GM21423 (cell line): Measurements from ENCODE around the gene HIRIP3.

Source experiments
- ATAC-seq: cut with Tn5 transposase; IDR thresholded peaks from one replicate; pipeline ENCODE4 v1.9.1; 2021; ENCODE audit warnings: mild to moderate bottlenecking, moderate library complexity; ENCODE audit not compliant: unreplicated experiment

HIRIP3 gene

GRCh38 chr16:29999605-30000004 is 4.2 kb upstream of the HIRIP3 start:
- no peak for ATAC-seq

GRCh38 chr16:29996766-29997250 is 1.4 kb upstream of the HIRIP3 start:
- ATAC-seq, result no peak

DNA sequence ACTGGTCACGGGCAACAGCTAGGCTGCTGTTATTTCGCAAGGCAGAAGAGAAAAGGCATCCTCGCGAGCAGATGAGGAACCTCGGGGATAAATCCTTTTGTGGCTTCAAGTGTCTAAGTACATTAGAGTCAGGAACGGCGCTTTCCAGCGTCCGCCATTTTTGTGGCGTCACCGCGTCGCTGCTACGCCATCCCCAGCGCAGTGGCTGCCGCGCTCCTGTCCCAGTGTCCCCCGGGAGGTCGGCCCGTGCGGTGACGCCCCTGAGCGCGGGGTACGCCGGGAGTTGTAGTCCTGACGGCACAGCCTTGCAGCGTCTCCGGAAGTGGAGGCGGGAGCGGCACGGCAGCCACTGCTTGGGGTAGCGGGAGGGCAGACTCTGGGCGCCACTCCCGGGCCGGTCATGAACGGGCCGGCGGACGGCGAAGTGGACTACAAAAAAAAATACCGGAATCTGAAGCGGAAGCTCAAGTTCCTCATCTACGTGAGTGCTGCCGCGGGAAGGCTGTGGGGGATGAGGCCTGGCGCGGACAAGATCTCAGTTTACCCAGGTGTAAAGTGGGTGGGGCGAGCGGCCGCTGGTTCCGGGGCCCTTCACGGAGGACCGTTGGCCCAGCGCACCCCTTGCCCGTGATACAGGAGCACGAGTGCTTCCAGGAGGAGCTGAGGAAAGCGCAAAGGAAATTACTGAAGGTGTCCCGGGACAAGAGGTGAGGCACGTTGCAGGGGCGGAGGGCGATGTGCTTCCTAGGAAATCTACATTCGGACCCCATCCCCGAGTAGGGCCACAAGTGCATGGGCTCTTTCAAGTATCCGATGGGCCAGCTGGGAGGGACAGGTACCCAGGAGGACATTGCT is 721 bp upstream of the HIRIP3 start, which contains the start of gene INO80E:
INO80E (plus strand) TSS at position 331 of the 855 bp plus-strand sequence; CDS start at position 401, 70 bp downstream.
- ATAC-seq, result peak; percentile 88

DNA sequence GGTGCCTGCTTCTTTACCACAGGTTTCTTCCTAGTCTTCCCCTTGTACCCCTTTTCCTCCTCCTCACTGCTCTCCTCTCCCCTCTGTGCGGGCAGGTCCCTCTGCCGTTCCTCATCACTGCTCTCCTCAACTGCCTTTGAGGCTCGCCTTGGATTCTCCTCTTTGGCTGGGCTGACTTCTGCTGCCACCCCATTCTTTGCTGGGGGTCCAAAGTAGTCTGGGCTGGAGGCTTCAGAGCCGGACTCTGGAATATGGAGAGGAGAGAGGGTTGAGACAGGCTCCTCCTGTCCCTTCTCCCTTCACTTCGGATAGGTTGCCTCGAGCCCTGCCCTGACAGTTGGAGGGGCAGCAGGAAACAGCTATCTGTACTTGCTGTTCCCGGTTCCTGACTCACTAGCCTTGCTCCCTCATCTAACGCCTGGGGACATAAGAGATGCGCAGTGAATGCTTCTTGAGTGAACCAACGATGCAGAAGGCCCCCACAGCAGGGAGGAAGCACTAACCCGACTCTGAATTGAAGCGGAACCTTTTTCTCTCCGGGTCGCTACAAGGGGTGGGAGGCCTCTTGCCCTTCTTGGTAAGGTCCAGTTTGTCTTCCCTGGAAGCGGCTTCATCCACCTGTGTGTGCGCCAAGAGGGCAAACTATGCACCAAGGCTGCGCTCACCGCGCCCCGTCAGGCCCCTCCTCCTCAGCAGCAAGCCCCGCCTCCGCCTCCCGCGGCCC is 655 bp downstream of the HIRIP3 start:
- peak; percentile 38 for ATAC-seq

DNA sequence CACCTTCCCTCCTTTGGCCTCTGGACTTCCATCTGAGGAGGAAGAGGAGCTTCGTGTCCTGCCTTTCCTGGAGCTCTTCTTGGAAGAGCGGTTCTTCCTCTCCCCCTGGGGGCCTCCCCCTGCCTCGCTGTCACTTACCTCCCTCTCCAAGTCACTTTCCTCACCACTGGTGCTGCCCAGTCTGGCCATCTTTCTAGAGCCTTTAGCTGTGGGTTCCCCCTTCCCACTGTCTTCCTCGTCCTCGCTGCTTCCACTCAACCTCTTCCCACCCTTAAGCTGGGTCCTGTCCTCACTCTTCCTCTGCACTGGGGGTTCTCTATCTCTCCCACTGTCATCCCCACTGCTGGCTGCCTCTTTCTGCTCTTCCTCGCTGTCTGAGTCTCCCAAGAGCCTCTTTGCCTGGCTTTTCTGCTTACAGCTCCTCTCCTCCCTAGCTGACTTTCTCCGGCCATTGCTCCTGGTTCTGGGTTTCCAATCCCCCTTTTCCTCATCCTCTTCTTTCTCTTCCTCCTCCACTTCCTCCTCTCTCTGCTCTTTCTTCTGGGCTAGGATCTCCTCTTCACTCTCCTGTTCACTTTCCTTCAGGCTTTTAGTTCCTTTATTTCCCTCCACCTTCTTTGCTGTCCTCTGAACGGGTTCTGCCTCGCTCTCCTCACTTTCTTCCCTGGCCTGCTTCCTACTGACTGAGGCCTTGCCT is 1.4 kb downstream of the HIRIP3 start:
- ATAC-seq, result no peak

DNA sequence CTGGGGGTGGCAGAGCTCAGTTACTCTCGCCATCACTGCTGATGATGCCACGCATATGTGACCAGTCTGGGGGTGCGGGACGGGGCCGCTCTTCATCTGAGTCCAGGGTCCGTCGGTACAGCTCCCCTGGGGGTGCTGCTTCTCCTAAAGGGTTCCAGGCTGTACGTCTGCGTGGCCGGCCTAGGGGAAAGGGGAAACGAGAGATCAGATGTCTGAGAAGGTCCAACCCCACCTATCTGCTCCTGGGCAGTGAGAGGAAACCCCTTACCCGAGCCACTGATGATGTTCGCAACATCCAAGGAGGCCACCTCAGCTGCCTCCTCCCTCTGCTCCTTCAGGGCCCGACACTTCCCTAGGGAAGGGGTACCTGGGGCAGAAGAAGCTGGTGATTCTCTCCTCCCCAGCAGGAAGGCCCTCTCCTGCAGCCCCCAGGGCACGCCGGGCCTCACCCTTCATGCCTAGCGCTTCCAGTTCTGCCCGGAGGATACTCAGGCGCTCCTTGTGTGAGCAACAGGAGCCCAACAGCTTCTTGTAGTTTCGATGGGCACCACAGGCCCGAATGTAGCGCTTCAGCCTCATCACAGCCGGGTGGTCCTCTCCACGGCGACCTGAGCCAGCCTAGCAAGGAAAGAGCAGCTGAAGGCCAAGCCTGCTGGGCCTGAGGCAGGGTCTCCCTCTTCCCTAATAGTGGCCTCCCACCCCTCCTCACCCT is 2.1 kb downstream of the HIRIP3 start:
- ATAC-seq, result no peak

DNA sequence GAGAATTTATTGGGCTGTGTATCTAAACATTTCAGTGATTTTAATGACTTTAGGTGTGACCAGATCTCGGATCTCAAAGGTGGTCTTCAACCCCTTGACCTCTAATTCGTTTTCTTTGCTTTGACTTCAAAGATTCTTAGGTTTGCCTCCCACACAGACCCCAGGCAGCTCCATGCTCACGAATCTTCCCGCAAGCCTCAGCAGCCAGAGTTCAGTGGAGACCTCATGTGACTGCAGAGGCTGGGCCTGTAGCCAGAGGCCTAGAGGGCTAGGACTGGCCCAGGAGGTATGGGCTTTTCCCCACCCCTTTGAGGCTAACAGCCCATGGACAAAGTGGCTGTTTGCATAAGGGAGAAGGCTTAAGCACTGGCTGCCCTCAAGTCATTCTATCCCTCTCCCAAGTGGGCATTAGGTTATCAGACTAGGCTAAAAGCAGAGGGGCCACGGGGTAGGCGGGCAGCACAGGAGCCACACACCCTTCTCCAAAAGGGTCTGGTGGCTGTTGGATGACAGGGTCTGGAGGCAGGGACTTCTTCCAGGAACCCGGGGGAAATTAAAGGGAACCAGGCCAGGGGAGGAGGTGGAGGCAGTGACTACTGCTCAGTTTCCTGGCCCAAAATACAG is 3.0 kb downstream of the HIRIP3 start:
- no peak for ATAC-seq

GRCh38 chr16:29991571-29991904 is 3.9 kb downstream of the HIRIP3 start:
- no peak for ATAC-seq

DNA sequence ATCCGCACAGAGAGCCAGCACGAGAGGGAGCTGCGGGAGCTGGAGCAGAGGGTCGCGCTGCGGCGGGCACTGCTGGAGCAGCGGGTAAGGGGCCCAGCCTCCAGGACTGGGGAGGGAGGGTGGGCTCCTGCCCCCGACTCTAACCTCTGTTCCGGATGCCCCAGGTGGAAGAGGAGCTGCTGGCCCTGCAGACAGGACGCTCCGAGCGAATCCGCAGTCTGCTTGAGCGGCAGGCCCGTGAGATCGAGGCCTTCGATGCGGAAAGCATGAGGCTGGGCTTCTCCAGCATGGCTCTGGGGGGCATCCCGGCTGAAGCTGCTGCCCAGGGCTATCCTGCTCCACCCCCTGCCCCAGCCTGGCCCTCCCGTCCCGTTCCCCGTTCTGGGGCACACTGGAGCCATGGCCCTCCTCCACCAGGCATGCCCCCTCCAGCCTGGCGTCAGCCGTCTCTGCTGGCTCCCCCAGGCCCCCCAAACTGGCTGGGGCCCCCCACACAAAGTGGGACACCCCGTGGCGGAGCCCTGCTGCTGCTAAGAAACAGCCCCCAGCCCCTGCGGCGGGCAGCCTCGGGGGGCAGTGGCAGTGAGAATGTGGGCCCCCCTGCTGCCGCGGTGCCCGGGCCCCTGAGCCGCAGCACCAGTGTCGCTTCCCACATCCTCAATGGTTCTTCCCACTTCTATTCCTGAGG is 4.4 kb downstream of the HIRIP3 start:
- no peak for ATAC-seq

DNA sequence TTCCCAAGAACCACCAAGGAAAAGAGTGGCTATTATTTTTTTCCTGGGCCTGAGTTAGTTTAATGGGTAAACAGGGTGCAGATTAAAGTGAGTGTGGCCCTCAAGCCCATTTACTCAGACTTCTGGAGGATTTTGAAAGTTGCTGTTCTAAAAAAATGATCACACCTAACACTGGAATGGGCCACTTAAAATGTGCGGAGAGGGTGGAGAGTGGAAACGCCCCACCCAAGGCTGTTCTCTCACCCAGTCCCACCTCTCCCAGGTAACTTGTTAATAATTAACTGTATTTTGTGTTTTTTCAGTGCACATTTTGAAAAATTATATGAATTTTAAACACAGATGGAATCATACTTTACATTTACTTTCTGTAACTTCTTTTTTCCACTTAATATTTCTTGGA is 5.4 kb downstream of the HIRIP3 start:
- ATAC-seq, result no peak

DNA sequence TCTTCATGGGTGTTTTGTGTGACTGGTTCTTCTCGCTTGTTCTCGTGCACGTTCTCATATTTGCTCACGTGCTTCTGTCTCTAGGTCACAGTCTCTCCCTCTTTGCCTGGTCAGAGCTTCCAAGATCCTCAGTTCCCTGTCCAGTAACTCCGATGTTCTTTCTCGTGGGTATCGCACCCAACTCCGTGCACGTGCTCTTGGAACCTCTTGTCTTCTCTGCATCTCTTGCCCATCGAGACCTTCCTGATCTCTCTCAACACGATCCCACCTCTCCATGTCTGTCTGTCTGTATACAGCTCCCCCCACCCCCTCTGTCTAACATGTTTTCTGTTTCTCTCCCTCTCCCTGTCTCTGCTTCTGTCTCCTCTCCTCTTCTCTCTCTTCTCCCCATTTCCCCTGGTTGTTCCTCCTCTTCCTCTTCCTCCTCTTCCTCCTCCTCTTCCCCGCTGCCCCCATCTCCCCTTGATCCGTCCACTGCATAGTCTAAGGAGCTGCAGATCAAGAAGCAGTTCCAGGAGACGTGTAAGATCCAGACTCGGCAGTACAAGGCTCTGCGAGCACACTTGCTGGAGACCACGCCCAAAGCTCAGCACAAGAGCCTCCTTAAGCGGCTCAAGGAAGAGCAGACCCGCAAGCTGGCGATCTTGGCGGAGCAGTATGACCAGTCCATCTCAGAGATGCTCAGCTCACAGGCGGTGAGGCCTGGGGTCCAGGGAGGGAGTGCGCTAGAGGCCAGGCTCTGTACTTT is 6.1 kb downstream of the HIRIP3 start:
- no peak for ATAC-seq

DNA sequence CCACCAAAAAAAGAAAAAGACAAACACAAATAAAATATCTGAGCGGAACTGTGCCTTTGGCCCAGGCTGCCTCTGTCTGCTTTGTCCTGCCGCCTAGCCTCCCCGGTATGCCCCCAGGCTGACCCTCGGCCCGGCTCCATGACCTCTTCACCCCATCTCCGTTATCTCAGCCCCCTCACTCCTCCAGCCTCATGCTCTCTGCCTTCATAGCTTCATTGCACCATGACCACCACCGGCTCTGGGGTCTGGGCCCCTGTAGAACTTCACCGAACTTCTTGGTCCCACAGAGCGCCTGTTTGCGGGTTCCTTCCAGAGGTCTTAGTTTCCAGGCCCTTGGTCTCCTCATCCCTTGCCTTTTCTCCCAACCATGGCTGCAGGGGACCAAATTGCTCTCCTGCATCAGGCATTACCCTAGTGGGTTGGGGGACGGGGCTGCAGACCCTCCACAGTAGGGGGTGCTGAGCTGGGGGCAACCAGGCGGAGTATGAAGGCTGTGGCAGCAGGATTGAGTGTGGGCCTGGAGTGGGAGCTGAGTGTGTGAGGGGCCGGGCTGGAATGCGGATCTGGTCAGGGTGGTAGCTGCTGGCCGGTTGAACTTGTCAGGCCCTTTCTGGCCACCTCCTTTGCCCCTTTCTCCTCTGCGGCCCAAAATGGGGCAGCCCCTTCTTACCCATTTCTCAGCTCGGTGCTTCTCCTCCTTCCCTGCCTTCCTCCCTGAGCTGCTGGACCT is 6.9 kb downstream of the HIRIP3 start:
- ATAC-seq, result no peak

DNA sequence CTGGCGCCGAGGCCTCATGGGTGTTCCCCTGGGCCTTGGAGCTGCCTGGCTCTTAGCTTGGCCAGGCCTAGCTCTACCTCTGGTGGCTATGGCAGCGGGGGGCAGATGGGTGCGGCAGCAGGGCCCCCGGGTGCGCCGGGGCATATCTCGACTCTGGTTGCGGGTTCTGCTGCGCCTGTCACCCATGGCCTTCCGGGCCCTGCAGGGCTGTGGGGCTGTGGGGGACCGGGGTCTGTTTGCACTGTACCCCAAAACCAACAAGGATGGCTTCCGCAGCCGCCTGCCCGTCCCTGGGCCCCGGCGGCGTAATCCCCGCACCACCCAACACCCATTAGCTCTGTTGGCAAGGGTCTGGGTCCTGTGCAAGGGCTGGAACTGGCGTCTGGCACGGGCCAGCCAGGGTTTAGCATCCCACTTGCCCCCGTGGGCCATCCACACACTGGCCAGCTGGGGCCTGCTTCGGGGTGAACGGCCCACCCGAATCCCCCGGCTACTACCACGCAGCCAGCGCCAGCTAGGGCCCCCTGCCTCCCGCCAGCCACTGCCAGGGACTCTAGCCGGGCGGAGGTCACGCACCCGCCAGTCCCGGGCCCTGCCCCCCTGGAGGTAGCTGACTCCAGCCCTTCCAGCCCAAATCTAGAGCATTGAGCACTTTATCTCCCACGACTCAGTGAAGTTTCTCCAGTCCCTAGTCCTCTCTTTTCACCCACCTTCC is 7.9 kb downstream of the HIRIP3 start:
- no peak for ATAC-seq

GRCh38 chr16:29986931-29987330 is 8.5 kb downstream of the HIRIP3 start:
- no peak for ATAC-seq

- ATAC-seq, result no peak
Measured at GRCh38 chr16:29986231-29986630, 9.2 kb downstream of the HIRIP3 start.

DNA sequence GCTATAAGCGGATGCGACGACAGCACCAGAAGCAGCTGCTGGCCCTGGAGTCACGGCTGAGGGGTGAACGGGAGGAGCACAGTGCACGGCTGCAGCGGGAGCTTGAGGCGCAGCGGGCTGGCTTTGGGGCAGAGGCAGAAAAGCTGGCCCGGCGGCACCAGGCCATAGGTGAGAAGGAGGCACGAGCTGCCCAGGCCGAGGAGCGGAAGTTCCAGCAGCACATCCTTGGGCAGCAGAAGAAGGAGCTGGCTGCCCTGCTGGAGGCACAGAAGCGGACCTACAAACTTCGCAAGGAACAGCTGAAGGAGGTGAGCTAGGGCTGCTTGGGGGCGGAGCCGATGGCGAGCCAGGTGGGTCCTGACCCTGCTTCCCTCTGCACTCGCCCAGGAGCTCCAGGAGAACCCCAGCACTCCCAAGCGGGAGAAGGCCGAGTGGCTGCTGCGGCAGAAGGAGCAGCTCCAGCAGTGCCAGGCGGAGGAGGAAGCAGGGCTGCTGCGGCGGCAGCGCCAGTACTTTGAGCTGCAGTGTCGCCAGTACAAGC is 10.1 kb downstream of the HIRIP3 start:
- ATAC-seq, result no peak

GRCh38 chr16:29984764-29985147 is 10.7 kb downstream of the HIRIP3 start:
- ATAC-seq, result no peak
